K562 (cell line): ENCODE results near the gene IARS1. TPM values are rescaled to one million over a fixed set of nuclear protein-coding genes. Genes with fewer than 3 reads are reported as not detected.

Source experiments
- ATAC-seq: fragments of 200-7000 bp; cut with Tn5 transposase; 3 replicates; pipeline ENCODE4 v1.9.1; 2020; ENCODE audit warnings: moderate library complexity
- BruUV-seq: library from RNA; stranded (reverse); fragments of 400-500 nt; replicated peaks from 2 replicates; lab custom pipeline; 2021; lab: Mats Ljungman, UMichigan
- CTCF ChIA-PET: fragments of 300-600 bp; formaldehyde crosslinking; extraction: SDS; loops from one replicate; lab custom pipeline; 2021; ENCODE audit warnings: low intra/inter-chr PET ratio; lab: Yijun Ruan, JAX
- POLR2A ChIA-PET: fragments of 300-600, 350-650 bp; sonication (Branson Sonifier 250); formaldehyde crosslinking; extraction: SDS; loops from one replicate; lab custom pipeline; 2021; ENCODE audit warnings: antibody characterized with exemption, inconsistent platforms; lab: Yijun Ruan, JAX
- DNase-seq, 4 experiments: peaks; one replicate each; pipeline versions ENCODE4 v3.0.0 to v3.0.0-alpha.2; 2011 to 2018; ENCODE audit warnings: low spot score in 3 of 4, mixed read lengths in 3 of 4; ENCODE audit errors: extremely low read depth in 1 of 4
- FAIRE-seq: peaks from 2 replicates; lab custom pipeline; 2011; peaks lifted over from hg19 to GRCh38; lab: Jason Lieb, UNC
- H2AFZ ChIP-seq: 2 replicates; pipeline ENCODE4 v1.6.0; 2011; ENCODE audit warnings: low read depth, low read length, control low read depth, inconsistent platforms
- H3K27ac ChIP-seq: fragments of 200-600 bp; 3 replicates; pipeline ENCODE4 v1.8.0; 2011; ENCODE audit warnings: low read depth, mild to moderate bottlenecking, control low read depth, inconsistent platforms, low read length, moderate library complexity, mixed read lengths; ENCODE audit errors: extremely low read depth
- H3K27me3 ChIP-seq, 2 experiments: fragments of 300-600 bp in 1 of 2; 2 replicates in 1 of 2; 3 replicates in 1 of 2; pipeline versions ENCODE4 v1.6.0 to v1.8.0; 2011; ENCODE audit warnings: inconsistent platforms in 2 of 2, low read length in 2 of 2, mild to moderate bottlenecking in 1 of 2, mixed read lengths in 1 of 2, moderate library complexity in 1 of 2; ENCODE audit not compliant: control insufficient read depth in 2 of 2, insufficient read depth in 2 of 2
- H3K36me3 ChIP-seq: fragments of 300-600 bp; 3 replicates; pipeline ENCODE4 v1.8.0; 2011; ENCODE audit warnings: mild to moderate bottlenecking, low read length, inconsistent platforms; ENCODE audit not compliant: control insufficient read depth, insufficient read depth
- H3K4me1 ChIP-seq, 2 experiments: fragments of 200-600 bp in 1 of 2; replicated peaks in 1 of 2; 2 replicates in 1 of 2; 3 replicates in 1 of 2; pipeline versions ENCODE4 v1.5.1 to v1.8.0; 2011; ENCODE audit warnings: inconsistent platforms in 2 of 2, low read length in 2 of 2, mild to moderate bottlenecking in 1 of 2, mixed read lengths in 1 of 2, moderate library complexity in 1 of 2; ENCODE audit not compliant: control insufficient read depth in 2 of 2, insufficient read depth in 2 of 2
- H3K4me2 ChIP-seq: 2 replicates; pipeline ENCODE4 v1.6.1; 2011; ENCODE audit warnings: low read length, control low read depth, inconsistent platforms, mixed read lengths; ENCODE audit not compliant: insufficient read depth
- H3K4me3 ChIP-seq: fragments of 200-600 bp; sonication (generic), shearing (Covaris generic); 2 replicates; pipeline ENCODE4 v1.5.1; 2016; ENCODE audit warnings: control low read depth, inconsistent platforms
- H3K79me2 ChIP-seq: fragments of 200-600 bp; 3 replicates; pipeline ENCODE4 v1.8.0; 2011; ENCODE audit warnings: low read length, inconsistent platforms; ENCODE audit not compliant: control insufficient read depth, insufficient read depth
- H3K9ac ChIP-seq, 2 experiments: 2 replicates each; pipeline versions ENCODE4 v1.6.0 to v1.6.1; 2011; ENCODE audit warnings: low read depth in 2 of 2, low read length in 2 of 2, control low read depth in 1 of 2, inconsistent platforms in 1 of 2, mild to moderate bottlenecking in 1 of 2, mixed read lengths in 1 of 2; ENCODE audit not compliant: insufficient read depth in 1 of 2
- H3K9me1 ChIP-seq: one replicate; pipeline ENCODE4 v1.6.0; 2011; ENCODE audit warnings: inconsistent platforms, mild to moderate bottlenecking, low read length, moderate library complexity; ENCODE audit not compliant: control insufficient read depth, insufficient read depth
- H3K9me3 ChIP-seq: replicated peaks from 2 replicates; pipeline ENCODE4 v1.5.1; 2011; ENCODE audit warnings: low read depth, low read length, inconsistent platforms; ENCODE audit not compliant: control insufficient read depth, insufficient read depth
- H4K20me1 ChIP-seq: replicated peaks from 2 replicates; pipeline ENCODE4 v1.6.1; 2011; ENCODE audit warnings: low read length, inconsistent platforms, mixed read lengths; ENCODE audit not compliant: control insufficient read depth, insufficient read depth
- GATA2 ChIP-seq: sonication (generic); formaldehyde crosslinking; IDR thresholded peaks from 2 replicates; pipeline ENCODE4 v1.4.0; 2020; ENCODE audit warnings: mild to moderate bottlenecking, missing genetic modification reagents
- NCOR1 ChIP-seq: fragments of 450-650 bp; IDR thresholded peaks from 2 replicates; pipeline ENCODE4 v1.6.1; 2016; ENCODE audit warnings: mild to moderate bottlenecking, moderate library complexity
- WGBS: fragments of 100-300 bp; shearing (Covaris generic); methylation state at CpG from one replicate; pipeline ENCODE4 v1.1.6; 2016; ENCODE audit warnings: low coverage, mixed read lengths; ENCODE audit not compliant: insufficient coverage; ENCODE audit errors: missing lambda C conversion rate; 5-methylcytosine and 5-hydroxymethylcytosine counted together
- in situ Hi-C: fragments of 300-500 bp; cut with MboI; formaldehyde crosslinking; loops from 4 replicates; pipeline ENCODE4 v1.15.0; 2018; ENCODE audit warnings: inconsistent platforms, mixed read lengths
- intact Hi-C: fragments of 100-400 bp; cut with micrococcal nuclease; formaldehyde crosslinking; loops from 2 replicates; pipeline ENCODE4 v1.14.2; 2022
- polyA plus RNA-seq, 8 experiments: library from polyadenylated mRNA; depleted of rRNA in 4 of 8; stranded (reverse) in 5 of 8; unstranded in 3 of 8; fragments of >200 nt; fragmentation: Nextera tagmentation in 2 of 8; fragmentation: Illumina TruSeq in 1 of 8; extraction: Ambion mirVana in 2 of 8; extraction: Trizol in 1 of 8; gene quantifications; 2 replicates each; pipeline versions ENCODE4 v1.2.1 to v1.2.3, GENCODE V29; 2011 to 2014; ENCODE audit warnings: inconsistent platforms in 1 of 8, missing spikeins in 1 of 8
- total RNA-seq, 7 experiments: library from RNA; depleted of rRNA in 6 of 7; stranded (reverse); fragments of >200 nt in 6 of 7; fragmentation: Illumina TruSeq in 2 of 7; extraction: Trizol in 2 of 7; gene quantifications; 2 replicates each; pipeline versions ENCODE4 v1.2.1 to v1.2.3, GENCODE V29; 2011 to 2021; ENCODE audit warnings: low replicate concordance in 1 of 7
- TF ChIP-seq, protein P1 (sequence below), 2 experiments: fragments of 450-650 bp; conservative IDR thresholded peaks; 2 replicates each; pipeline ENCODE4 v1.6.1; 2017; ENCODE audit warnings: mild to moderate bottlenecking in 2 of 2, moderate library complexity in 2 of 2
- TF ChIP-seq, protein P2 (sequence below), 2 experiments: fragments of 450-650 bp; formaldehyde crosslinking in 1 of 2; IDR thresholded peaks; 2 replicates each; pipeline versions ENCODE4 v1.4.0 to v1.6.1; 2014 to 2020; ENCODE audit warnings: mild to moderate bottlenecking in 2 of 2, borderline replicate concordance in 1 of 2, low read depth in 1 of 2

Gene IARS1
- total and polyA plus RNA-seq, 9 of the 15 experiments (the other 6 are each of a cell fraction or from before 2014, with no cell fraction given) = 119 to 371 (median 234) TPM

DNA sequence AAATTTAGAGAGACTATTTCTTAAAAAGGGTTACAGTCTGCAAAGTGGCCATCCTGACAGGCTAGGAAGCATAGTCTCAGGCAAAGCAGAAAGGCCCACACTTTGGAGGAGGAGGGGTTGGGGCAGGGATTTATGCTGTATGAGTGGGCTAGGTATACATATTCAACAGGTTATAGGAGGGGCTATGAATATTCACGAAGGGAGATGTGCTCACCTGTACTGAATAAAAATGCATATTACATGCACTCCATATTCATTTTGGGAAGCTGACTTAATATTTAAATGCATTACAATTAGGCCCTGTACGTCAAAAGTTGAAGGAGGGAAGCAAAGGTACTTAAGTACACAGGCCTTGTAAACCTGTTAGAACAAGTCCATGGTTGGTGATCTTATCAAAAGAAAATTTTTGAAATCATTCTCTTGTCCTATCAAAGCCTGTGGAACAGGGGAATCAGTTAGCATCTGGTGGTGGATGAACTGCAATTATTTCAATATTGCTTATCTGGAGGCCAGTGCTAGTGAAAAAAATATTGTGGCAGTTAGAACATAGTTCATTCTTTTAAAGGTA lies 33.9 kb upstream of the IARS1 start:
- WGBS = 3% methylated on average over 2 of the region's 2 CpGs
- Histone ChIP-seq H3K27ac (no peak overlapping the region), H3K4me1 (peaks cover 5 to 16% of the 10 kb centered on the region in 2 experiments; a peak in 3 of 5 replicates), H3K27me3 (no peaks in the 10 kb centered on the region), H3K4me3 (peak overlapping the region; percentile 57), H2AFZ (peak overlapping the region; percentile 3; the same call in 1 of the 2 replicates), H3K36me3 (peaks cover 22% of the 10 kb centered on the region), H3K9ac (peak overlapping the region; percentile 44 to 96; a peak in 1 of 4 replicates), H3K9me3 (no peaks in the 10 kb centered on the region), H4K20me1 (no peaks in the 10 kb centered on the region), H3K9me1 (no peaks in the 10 kb centered on the region), H3K79me2 (peaks cover 59% of the 10 kb centered on the region), H3K4me2 (peak overlapping the region; percentile 100)
- ATAC-seq = 0 out of 3 replicates have a peak, but pooled peaks have one; percentile 8
- ChIA-PET CTCF (interaction anchor here (1.5 to 2.9 kb wide), 2 partner anchors 112 to 307 kb away, joined by 13 to 14 read pairs; no protein-coding TSS in a partner anchor), POLR2A (interaction anchor here (0.8 kb wide), 1 partner anchor 120 kb away, joined by 5 read pairs; no protein-coding TSS in a partner anchor)
- peak; percentile 52 for FAIRE-seq
- in situ Hi-C loops (loop anchor here (10.0 kb wide), 1 partner anchor 307 kb away; no protein-coding TSS in a partner anchor), intact Hi-C loops (loop anchor here (5.0 kb wide), 2 partner anchors 110 to 190 kb away; no protein-coding TSS in a partner anchor)
- peak in 2 of 4 experiments; percentile 13 to 22 for DNase-seq
- no TSS peak for BruUV-seq
- TF ChIP-seq, protein P1, sequence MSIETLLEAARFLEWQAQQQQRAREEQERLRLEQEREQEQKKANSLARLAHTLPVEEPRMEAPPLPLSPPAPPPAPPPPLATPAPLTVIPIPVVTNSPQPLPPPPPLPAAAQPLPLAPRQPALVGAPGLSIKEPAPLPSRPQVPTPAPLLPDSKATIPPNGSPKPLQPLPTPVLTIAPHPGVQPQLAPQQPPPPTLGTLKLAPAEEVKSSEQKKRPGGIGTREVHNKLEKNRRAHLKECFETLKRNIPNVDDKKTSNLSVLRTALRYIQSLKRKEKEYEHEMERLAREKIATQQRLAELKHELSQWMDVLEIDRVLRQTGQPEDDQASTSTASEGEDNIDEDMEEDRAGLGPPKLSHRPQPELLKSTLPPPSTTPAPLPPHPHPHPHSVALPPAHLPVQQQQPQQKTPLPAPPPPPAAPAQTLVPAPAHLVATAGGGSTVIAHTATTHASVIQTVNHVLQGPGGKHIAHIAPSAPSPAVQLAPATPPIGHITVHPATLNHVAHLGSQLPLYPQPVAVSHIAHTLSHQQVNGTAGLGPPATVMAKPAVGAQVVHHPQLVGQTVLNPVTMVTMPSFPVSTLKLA (conservative IDR thresholded peaks at IDR 0.05) = no peak
- TF ChIP-seq, protein P2, sequence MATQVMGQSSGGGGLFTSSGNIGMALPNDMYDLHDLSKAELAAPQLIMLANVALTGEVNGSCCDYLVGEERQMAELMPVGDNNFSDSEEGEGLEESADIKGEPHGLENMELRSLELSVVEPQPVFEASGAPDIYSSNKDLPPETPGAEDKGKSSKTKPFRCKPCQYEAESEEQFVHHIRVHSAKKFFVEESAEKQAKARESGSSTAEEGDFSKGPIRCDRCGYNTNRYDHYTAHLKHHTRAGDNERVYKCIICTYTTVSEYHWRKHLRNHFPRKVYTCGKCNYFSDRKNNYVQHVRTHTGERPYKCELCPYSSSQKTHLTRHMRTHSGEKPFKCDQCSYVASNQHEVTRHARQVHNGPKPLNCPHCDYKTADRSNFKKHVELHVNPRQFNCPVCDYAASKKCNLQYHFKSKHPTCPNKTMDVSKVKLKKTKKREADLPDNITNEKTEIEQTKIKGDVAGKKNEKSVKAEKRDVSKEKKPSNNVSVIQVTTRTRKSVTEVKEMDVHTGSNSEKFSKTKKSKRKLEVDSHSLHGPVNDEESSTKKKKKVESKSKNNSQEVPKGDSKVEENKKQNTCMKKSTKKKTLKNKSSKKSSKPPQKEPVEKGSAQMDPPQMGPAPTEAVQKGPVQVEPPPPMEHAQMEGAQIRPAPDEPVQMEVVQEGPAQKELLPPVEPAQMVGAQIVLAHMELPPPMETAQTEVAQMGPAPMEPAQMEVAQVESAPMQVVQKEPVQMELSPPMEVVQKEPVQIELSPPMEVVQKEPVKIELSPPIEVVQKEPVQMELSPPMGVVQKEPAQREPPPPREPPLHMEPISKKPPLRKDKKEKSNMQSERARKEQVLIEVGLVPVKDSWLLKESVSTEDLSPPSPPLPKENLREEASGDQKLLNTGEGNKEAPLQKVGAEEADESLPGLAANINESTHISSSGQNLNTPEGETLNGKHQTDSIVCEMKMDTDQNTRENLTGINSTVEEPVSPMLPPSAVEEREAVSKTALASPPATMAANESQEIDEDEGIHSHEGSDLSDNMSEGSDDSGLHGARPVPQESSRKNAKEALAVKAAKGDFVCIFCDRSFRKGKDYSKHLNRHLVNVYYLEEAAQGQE (IDR thresholded peaks at IDR 0.05; ENCODE audit: borderline replicate concordance) = peak; percentile 64
- TF ChIP-seq, protein P2 (CRISPR knock-in tag; IDR thresholded peaks at IDR 0.05; ENCODE audit: low read depth) = no peak
- TF ChIP-seq NCOR1 (no peak), GATA2 (CRISPR knock-in tag) (0 out of 2 replicates have a peak, but pooled peaks have one; percentile 20)
